A172 (cell line): ENCODE results near the gene MYLK. TPM values are rescaled to one million over a fixed set of nuclear protein-coding genes. Genes with fewer than 3 reads are reported as not detected.
A peak's percentile ranks its signal among the peaks of the same experiment; 100 is the strongest.

Source experiments
- DNase-seq: peaks from one replicate; pipeline ENCODE4 v3.0.0-alpha.2; 2015; ENCODE audit warnings: low spot score
- total RNA-seq: library from RNA; depleted of rRNA; stranded (reverse); fragments of >200 nt; shearing (Covaris generic); gene quantifications from 2 replicates; pipeline ENCODE4 v1.2.3, GENCODE V29; 2014

MYLK gene
- total RNA-seq, 1 experiment from 2014 or later, result 109 TPM

- DNase-seq, result no peak
These were observed 234.0 kb downstream of the MYLK start for GRCh38 chr3:123650101-123650500.

DNA sequence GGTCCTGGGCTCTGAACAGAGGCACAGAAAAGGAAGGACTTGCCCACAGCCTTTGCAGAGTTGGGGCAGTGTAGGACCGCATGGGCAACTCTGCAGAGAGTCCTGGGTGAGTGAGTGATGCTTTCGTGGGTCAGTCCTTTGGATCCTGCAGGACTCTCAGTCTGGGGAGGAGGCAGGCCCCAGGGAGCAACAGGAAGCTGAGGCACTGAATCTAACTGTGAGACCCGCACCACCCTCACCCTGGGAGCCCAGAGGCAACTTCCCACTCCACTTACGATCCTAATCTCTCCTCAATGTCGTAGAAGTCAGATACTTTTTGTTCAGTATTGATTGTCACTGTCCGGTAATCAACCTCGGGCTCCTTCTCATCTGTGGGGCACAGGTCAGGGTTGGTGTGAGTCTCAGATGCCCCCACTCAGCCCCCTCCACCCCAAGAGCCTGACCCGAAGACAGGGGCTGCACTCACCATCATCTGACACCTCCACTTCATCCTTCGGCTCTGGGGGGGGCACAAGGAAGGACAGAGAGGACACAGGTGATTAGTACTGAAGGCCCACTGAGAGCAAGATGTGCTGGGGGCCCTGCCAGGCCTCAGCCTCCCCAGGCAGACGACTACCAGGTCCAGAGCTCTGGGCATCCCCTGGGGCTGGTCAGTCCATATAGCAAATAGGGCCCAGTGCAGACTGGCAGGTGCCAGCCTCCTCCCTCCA is 235.3 kb downstream of the MYLK start:
- no peak for DNase-seq

- DNase-seq, result no peak
These were observed 239.8 kb downstream of the MYLK start for GRCh38 chr3:123644358-123644757.

DNA sequence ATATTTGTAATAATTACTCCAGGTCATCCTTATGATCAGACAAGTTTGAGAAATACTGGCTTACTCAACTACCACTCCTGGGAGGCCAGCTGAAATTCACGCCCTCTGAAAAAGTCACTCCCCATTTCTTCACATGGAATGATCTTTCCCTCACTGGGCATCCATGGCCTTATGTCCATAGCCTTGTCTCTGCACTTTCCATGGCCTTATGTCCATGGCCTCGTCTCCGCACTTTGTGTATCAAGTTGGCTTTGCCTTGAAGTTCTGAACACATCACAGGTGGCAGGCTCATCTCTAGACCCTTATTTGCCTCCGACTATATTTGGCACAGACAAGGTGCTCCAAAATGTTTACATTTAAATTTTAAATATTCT is 241.2 kb downstream of the MYLK start:
- DNase-seq, result no peak

DNA sequence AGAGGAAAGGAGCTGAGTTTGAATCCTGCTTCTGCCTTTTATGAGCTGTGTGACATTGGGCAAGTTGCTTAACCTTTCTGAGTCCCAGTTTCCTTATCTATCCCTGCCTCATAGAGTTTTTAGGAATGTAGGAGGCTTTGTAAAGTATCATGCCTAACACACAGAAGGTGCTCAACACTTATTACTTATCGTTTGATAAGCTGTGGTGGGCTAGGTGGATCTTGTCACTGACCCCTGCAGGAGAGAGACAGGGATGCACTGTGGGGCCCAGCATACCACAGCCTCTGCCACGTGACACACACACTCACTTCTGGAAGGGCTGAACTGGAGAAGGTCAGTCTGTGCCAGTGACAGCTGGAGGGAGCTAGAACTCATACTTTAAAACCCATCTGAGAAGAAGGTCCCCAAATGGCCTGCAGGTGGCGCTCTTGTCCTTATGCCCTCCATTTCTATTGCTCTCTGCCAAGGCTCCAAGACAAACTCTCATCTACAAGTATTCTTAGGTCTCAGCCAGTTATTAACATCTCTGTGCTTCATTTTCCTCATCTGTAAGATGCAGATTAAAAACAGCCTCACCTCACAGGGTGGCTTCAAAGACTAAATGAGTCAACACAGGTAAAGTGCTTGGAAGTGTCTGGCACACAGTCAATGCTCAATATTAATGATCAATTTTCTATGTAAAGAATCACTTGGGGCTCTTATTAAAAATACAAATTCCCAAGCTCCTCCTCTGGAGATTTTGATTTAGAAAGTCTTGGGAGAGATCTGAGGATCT is 241.8 kb downstream of the MYLK start:
- peak; percentile 98 for DNase-seq

GRCh38 chr3:123641505-123641904 is 242.6 kb downstream of the MYLK start:
- DNase-seq, result no peak

- no peak for DNase-seq
These were observed 243.2 kb downstream of the MYLK start for GRCh38 chr3:123640740-123641462.

DNA sequence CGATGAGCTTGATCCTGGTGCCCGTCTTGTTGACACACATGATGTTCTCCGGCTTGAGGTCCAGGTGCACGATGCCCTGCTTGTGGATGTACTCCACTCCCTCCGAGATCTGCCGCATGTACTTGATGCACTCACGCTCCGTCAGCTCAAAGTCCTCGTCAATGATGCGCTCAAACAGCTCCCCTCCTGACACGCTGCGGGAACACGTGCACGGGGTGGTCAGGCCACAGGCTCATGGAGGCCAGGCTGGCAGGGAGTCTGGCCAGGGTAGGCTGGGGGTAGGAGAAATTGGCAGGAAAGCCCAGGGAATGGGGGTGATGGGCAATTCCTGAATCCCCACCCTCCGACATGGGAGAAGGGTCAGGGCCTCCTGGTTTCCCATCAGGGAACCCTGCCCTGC is 243.8 kb downstream of the MYLK start:
- DNase-seq, result no peak

GRCh38 chr3:123638936-123639689 is 245.0 kb downstream of the MYLK start:
- DNase-seq, result no peak

DNA sequence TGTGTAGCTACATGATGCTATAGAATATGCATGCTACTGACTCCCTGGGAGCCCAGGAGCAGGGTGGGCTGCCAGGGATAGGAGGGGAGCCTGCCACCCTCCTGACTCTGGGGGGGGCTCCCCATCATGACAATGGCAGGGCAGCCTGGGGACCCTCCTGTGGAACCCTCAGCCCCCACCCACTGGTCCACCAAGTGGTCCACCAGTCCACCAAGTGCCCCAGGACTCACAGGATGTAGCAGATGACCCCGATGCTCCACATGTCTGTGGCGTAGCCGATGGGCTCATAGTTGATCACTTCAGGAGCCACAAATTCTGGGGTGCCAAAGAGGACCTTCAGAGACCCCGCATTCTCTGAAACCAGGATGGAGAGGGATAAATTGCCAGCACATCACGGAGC is 246.3 kb downstream of the MYLK start:
- no peak for DNase-seq

DNA sequence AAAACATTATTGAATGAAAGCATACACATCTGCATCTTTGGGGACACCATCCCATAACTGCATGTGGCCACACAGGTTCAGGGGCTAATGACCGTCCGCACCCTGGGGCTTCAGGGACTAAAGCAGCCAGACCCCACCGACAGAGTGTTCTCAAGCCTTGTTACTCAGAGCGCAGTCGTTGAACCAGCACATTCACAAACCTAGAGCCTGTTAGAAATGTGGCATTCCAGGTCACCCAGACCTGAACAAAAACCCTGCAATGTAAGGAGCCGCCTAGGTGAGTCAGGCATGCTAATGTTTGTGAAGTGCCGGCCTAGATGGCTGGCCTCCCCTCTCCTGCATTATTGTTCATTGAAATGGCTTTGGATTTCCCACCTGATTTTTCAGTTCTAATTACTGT is 247.0 kb downstream of the MYLK start:
- DNase-seq, result no peak

DNA sequence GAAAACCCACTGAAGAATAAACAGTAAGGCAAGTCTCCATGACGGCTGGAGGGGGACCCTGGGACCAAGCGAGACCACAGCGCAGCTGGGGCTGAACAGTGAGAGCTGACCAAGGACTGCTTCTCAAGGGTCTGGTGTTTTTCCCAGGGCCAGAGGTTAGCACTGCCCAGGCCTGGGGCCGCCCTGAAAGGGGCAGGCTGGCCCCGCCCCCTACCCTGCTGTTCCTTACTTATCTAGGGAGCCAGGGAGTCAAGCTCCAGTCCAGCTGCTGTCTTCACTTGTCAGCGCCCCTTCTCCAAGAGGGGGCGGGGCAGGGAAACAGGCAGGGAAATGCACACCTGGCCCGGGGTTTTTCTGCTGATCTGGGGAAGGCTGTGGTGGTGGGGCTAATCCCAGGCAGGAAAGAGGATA is 247.7 kb downstream of the MYLK start:
- no peak for DNase-seq

- no peak for DNase-seq
These were observed 248.4 kb downstream of the MYLK start for GRCh38 chr3:123635717-123636116.

DNA sequence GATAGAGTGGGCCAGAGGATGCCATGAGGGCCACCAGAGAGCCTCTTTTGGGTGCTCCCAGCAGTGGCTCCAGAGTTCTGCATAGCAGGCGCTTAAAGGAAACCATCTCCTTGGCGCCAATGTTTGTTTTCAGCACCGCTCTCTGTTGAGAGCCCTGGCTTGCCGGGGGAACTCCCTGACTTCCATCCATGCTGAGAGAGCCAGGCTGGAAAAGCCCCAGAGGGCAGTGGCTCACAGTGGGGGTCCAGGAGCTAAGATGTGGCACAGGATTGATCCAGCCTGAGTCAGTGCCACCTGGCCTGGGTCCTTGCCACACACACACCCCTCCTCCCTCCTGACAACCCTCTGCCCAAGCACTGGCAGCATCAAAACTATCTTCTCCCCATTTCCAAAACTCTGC is 248.9 kb downstream of the MYLK start:
- peak; percentile 77 for DNase-seq

GRCh38 chr3:123634149-123635051 is 249.7 kb downstream of the MYLK start:
- DNase-seq, result peak; percentile 55

GRCh38 chr3:123633530-123633929 is 250.6 kb downstream of the MYLK start:
- no peak for DNase-seq

DNA sequence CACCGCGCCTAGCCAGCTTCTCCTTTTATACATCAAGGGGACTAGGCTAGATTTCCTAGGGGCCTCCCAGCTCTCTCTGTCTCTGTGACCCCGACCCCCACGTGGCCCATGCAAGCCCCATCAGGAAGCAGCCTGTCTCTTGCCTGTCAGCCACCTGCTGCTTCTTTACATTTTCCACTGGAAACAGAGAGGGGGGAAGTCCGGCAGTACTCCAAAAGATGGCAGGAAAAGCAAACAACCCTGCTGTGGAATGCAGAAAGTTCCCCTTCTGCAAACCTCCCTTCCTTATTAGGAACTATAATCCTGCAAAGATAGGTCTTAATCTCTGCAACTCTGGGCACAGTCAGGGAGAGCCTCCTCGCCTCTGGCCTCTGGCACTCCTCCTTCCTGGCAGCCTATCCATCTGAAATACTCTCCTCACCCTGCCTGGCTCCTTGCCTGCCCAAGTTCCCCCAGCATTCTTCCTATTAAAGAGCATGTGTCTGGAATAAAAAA is 251.9 kb downstream of the MYLK start:
- DNase-seq, result peak; percentile 86

- no peak for DNase-seq
These were observed 254.4 kb downstream of the MYLK start for GRCh38 chr3:123629747-123630047.

GRCh38 chr3:123628996-123629746 is 255.0 kb downstream of the MYLK start:
- DNase-seq, result no peak
